Activated CD8-positive, alpha-beta T cell treated with anti-CD3 and anti-CD28 coated beads for 36 hours (primary cell): Measurements from ENCODE around the gene ASB7. TPM values are rescaled to one million over a fixed set of nuclear protein-coding genes. Genes with fewer than 3 reads are reported as not detected.

Experiments used
- ATAC-seq: fragments of 200-7000 bp; cut with Tn5 transposase; one replicate; pipeline ENCODE4 v1.10.0; 2021; ENCODE audit warnings: mild to moderate bottlenecking, moderate library complexity
- CTCF ChIA-PET: fragments of 350-600 bp; sonication (Branson Sonifier 250); formaldehyde crosslinking; loops from one replicate; lab custom pipeline; 2021; ENCODE audit warnings: antibody characterized with exemption; lab: Charles Lee
- POLR2A ChIA-PET: fragments of 350-600 bp; sonication (Branson Sonifier 250); formaldehyde crosslinking; loops from one replicate; lab custom pipeline; 2021; ENCODE audit warnings: antibody characterized with exemption; lab: Charles Lee
- DNase-seq: peaks from one replicate; pipeline ENCODE4 v3.0.0-alpha.2; 2020
- H3K27ac Mint-ChIP-seq: one replicate; pipeline ENCODE4 v1.8.0; 2021; ENCODE audit warnings: mild to moderate bottlenecking, mixed read lengths
- H3K27me3 Mint-ChIP-seq: one replicate; pipeline ENCODE4 v1.8.0; 2021; ENCODE audit warnings: mixed read lengths
- H3K36me3 Mint-ChIP-seq: one replicate; pipeline ENCODE4 v1.8.0; 2021; ENCODE audit warnings: low read depth, mixed read lengths
- H3K4me1 Mint-ChIP-seq: one replicate; pipeline ENCODE4 v1.8.0; 2021; ENCODE audit warnings: low read depth, mixed read lengths
- H3K4me3 Mint-ChIP-seq: one replicate; pipeline ENCODE4 v1.8.0; 2021; ENCODE audit warnings: mild to moderate bottlenecking, moderate library complexity, mixed read lengths
- H3K9me3 Mint-ChIP-seq: one replicate; pipeline ENCODE4 v1.8.0; 2021; ENCODE audit warnings: mixed read lengths
- CTCF ChIP-seq: fragments of 200-600 bp; IDR thresholded peaks from one replicate; pipeline ENCODE4 v1.8.0; 2022; ENCODE audit warnings: antibody characterized with exemption, mild to moderate bottlenecking
- intact Hi-C: fragments of 100-400 bp; cut with micrococcal nuclease; formaldehyde crosslinking; loops from one replicate; pipeline ENCODE4 v1.10.0; 2022
- total RNA-seq, 2 experiments: library from RNA; stranded (reverse); gene quantifications; one replicate each; pipeline ENCODE4 v1.2.3, GENCODE V29; 2021

The ASB7 gene
- total RNA-seq, 2 experiments from 2014 or later: 15.7 to 18.4 TPM

GRCh38 chr15:100565591-100565990, 36.8 kb upstream of the ASB7 start:
- Mint-ChIP-seq H3K36me3 (peaks cover 33% of the 10 kb centered on the region), H3K27me3 (no peaks in the 10 kb centered on the region)

GRCh38 chr15:100566850-100567628, 35.4 kb upstream of the ASB7 start:
- ChIA-PET POLR2A (no interaction called here), CTCF (no interaction called here)
- Mint-ChIP-seq H3K4me1 (peaks cover 22% of the 10 kb centered on the region), H3K9me3 (no peaks in the 10 kb centered on the region), H3K27me3 (no peaks in the 10 kb centered on the region), H3K36me3 (peaks cover 46% of the 10 kb centered on the region), H3K27ac (no peak overlapping the region), H3K4me3 (no peak overlapping the region)
- intact Hi-C loops: loop anchor here (10.0 kb wide), 1 partner anchor 212 kb away; no protein-coding TSS in a partner anchor
- DNase-seq (no peak), ATAC-seq (no peak)
- TF ChIP-seq CTCF: no peak

More at GRCh38 chr15:100565591-100565990, 36.8 kb upstream of the ASB7 start:
- Mint-ChIP-seq H3K4me3 (no peak overlapping the region), H3K4me1 (peaks cover 8% of the 10 kb centered on the region), H3K9me3 (no peaks in the 10 kb centered on the region), H3K27ac (no peak overlapping the region)
- no peak for DNase-seq
- intact Hi-C loops: loop anchor here (10.0 kb wide), 1 partner anchor 211 kb away; no protein-coding TSS in a partner anchor
- CTCF ChIA-PET: interaction anchor here (1.1 to 2.1 kb wide), 2 partner anchors 24 to 215 kb away, joined by 3 to 11 read pairs; no protein-coding TSS in a partner anchor
- POLR2A ChIA-PET: no interaction called here
- no peak for TF ChIP-seq CTCF
- no peak for ATAC-seq

- Mint-ChIP-seq H3K9me3 (no peaks in the 10 kb centered on the region), H3K27me3 (no peaks in the 10 kb centered on the region), H3K36me3 (peaks cover 44% of the 10 kb centered on the region), H3K4me3 (no peak overlapping the region), H3K4me1 (peaks cover 32% of the 10 kb centered on the region), H3K27ac (peak overlapping the region; percentile 43)
- ATAC-seq (no peak), DNase-seq (no peak)
- TF ChIP-seq CTCF: no peak
- ChIA-PET CTCF (interaction anchor here (5.8 kb wide), 1 partner anchor 219 kb away, joined by 72 read pairs; no protein-coding TSS in a partner anchor), POLR2A (no interaction called here)
- intact Hi-C loops: loop anchor here (10.0 kb wide), 1 partner anchor 215 kb away; no protein-coding TSS in a partner anchor
These were observed 33.0 kb upstream of the ASB7 start for GRCh38 chr15:100569391-100569790.

- POLR2A ChIA-PET: interaction anchor here (1.7 kb wide), 1 partner anchor 33 kb away, joined by 4 read pairs; the partner anchor contains the start of gene ASB7
- Mint-ChIP-seq H3K9me3 (no peaks in the 10 kb centered on the region), H3K27me3 (no peaks in the 10 kb centered on the region), H3K4me3 (no peak overlapping the region), H3K27ac (peak overlapping the region; percentile 72), H3K36me3 (peaks cover 41% of the 10 kb centered on the region), H3K4me1 (peaks cover 32% of the 10 kb centered on the region)
- CTCF ChIA-PET: interaction anchor here (1.3 to 5.8 kb wide), 2 partner anchors 15 to 220 kb away, joined by 3 to 72 read pairs; no protein-coding TSS in a partner anchor
- intact Hi-C loops: no loop called here
- ATAC-seq (no peak), DNase-seq (no peak)
- TF ChIP-seq CTCF: no peak
These were observed 32.1 kb upstream of the ASB7 start for GRCh38 chr15:100570275-100570674.
